Measurements from ENCODE around the gene SRF. TPM values are rescaled to one million over a fixed set of nuclear protein-coding genes. Genes with fewer than 3 reads are reported as not detected.
"Not testable (repeated sequence)": the region's sequence is repeated elsewhere in the genome, so short reads cannot be mapped to it uniquely, and the experiment has no call there.

The SRF gene
- total and polyA plus RNA-seq, 2 donors = 18.1 to 25.5 TPM

DNA sequence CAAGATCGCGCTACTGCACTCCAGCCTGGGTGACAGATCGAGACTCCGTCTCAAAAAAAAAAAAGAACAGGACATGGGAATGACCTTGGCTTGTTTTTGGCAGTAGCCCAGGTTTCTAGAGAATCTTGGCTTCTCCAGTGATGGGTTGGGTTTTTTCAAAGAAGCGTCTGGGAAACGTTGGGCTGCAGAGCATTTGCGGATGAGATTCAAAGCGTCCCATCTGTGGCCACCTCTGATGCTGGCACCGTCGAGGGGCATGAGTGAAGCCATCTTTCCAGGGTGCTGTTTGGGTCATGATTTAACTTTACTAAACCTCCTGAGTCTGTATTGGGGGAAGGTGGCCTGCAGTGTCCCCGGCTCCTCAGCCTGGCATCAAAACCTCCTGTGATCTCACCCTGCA, 43.2 kb upstream of the SRF start:
- no peak overlapping the region for H3K4me3 ChIP-seq (ENCODE audit: low read length in 2 of 2)
- no peaks in the 10 kb centered on the region for H3K9me3 ChIP-seq (ENCODE audit: control insufficient read depth in 2 of 2, insufficient read depth in 1 of 2, low read length in 1 of 2)
- peaks cover 28 to 37% of the 10 kb centered on the region in 2 donors for H3K36me3 ChIP-seq (ENCODE audit: control insufficient read depth in 2 of 2, insufficient read depth in 2 of 2, low read length in 1 of 2)
- H3K27me3 ChIP-seq (ENCODE audit: control insufficient read depth in 2 of 2, insufficient read depth in 1 of 2, low read length in 1 of 2) = no peaks in the 10 kb centered on the region
- 91% methylated on average over 11 of the region's 11 CpGs for WGBS
- peaks cover 0 to 34% of the 10 kb centered on the region in 2 donors for H3K4me1 ChIP-seq (ENCODE audit: control insufficient read depth in 2 of 2, insufficient read depth in 2 of 2, low read length in 2 of 2)
- DNase-seq (ENCODE audit: low read depth in 6 of 9, low spot score in 9 of 9) = no peak
- no peak overlapping the region for H3K27ac ChIP-seq (ENCODE audit: low read depth in 1 of 2, low read length in 1 of 2)

DNA sequence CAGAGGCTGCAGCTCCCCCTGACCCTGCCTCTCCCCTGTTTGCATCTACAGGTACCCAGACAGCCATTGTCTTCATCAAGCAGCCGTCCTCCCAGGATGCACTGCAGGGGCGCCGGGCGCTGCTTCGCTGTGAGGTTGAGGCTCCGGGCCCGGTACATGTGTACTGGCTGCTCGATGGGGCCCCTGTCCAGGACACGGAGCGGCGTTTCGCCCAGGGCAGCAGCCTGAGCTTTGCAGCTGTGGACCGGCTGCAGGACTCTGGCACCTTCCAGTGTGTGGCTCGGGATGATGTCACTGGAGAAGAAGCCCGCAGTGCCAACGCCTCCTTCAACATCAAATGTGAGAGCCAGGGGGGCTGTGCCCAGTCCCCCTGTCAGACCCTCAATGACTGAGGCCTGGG, 42.1 kb upstream of the SRF start:
- H3K27ac ChIP-seq (ENCODE audit: low read depth in 1 of 2, low read length in 1 of 2) = no peak overlapping the region
- no peak for DNase-seq (ENCODE audit: low read depth in 6 of 9, low spot score in 9 of 9)
- WGBS = 96% methylated on average over 16 of the region's 16 CpGs
- H3K27me3 ChIP-seq (ENCODE audit: control insufficient read depth in 2 of 2, insufficient read depth in 1 of 2, low read length in 1 of 2) = no peaks in the 10 kb centered on the region
- H3K36me3 ChIP-seq (ENCODE audit: control insufficient read depth in 2 of 2, insufficient read depth in 2 of 2, low read length in 1 of 2) = peaks cover 28 to 42% of the 10 kb centered on the region in 2 donors
- H3K9me3 ChIP-seq (ENCODE audit: control insufficient read depth in 2 of 2, insufficient read depth in 1 of 2, low read length in 1 of 2) = no peaks in the 10 kb centered on the region
- H3K4me1 ChIP-seq (ENCODE audit: control insufficient read depth in 2 of 2, insufficient read depth in 2 of 2, low read length in 2 of 2) = peaks cover 0 to 30% of the 10 kb centered on the region in 2 donors
- no peak overlapping the region for H3K4me3 ChIP-seq (ENCODE audit: low read length in 2 of 2)

DNA sequence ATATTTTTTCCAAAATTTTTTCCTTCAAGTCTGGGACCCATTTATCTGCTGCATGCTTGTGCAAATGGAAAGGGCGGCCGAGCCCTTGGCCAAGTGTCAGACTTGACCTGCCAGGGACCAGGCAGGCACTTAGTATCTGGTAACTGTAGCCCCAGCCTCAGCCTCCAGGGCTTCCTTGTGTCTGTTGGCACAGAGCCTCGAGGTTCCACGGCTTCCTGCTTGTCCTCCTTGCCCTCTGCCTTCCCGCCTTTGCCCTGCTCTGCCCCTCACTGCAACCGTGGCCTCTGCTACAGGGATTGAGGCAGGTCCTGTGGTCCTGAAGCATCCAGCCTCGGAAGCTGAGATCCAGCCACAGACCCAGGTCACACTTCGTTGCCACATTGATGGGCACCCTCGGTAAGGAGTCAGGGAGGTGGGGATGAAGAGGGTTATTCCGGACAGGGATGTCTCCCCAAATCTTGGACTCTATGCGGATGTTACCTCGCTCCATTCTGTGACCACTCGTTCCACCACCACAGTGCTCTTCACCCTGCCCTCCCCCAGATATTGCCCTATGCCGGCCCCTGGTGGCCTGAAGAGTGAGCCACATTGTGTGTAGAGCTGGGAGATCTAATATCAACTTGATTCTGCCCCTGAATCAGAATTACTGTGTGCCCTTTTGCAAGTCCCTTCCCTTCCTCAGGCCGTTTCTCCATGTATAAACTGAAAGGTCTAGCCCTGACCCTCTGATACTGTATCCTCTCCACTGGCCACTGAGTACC, 41.5 kb upstream of the SRF start:
- peaks cover 28 to 44% of the 10 kb centered on the region in 2 donors for H3K36me3 ChIP-seq (ENCODE audit: control insufficient read depth in 2 of 2, insufficient read depth in 2 of 2, low read length in 1 of 2)
- H3K4me1 ChIP-seq (ENCODE audit: control insufficient read depth in 2 of 2, insufficient read depth in 2 of 2, low read length in 2 of 2) = peaks cover 0 to 23% of the 10 kb centered on the region in 2 donors
- H3K27ac ChIP-seq (ENCODE audit: low read depth in 1 of 2, low read length in 1 of 2) = no peak overlapping the region
- 83% methylated on average over 15 of the region's 15 CpGs for WGBS
- no peak overlapping the region for H3K4me3 ChIP-seq (ENCODE audit: low read length in 2 of 2)
- no peaks in the 10 kb centered on the region for H3K27me3 ChIP-seq (ENCODE audit: control insufficient read depth in 2 of 2, insufficient read depth in 1 of 2, low read length in 1 of 2)
- DNase-seq (ENCODE audit: low read depth in 6 of 9, low spot score in 9 of 9) = peak in 1 of 9 donors; percentile 37
- no peaks in the 10 kb centered on the region for H3K9me3 ChIP-seq (ENCODE audit: control insufficient read depth in 2 of 2, insufficient read depth in 1 of 2, low read length in 1 of 2)

DNA sequence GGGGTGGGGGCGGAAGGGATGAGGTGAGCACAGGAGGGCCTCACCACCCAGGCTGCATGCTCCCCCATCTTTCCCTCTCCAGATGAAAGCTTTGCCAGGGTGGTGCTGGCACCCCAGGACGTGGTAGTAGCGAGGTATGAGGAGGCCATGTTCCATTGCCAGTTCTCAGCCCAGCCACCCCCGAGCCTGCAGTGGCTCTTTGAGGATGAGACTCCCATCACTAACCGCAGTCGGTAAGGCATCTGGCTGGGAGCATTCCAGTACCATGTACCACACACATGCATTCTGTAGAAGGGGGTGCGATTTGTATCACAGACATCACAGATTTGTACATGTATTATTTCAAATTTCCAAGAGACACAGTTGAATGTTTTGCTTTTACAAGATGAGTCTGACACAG, 40.6 kb upstream of the SRF start:
- DNase-seq (ENCODE audit: low read depth in 6 of 9, low spot score in 9 of 9) = no peak
- H3K4me1 ChIP-seq (ENCODE audit: control insufficient read depth in 2 of 2, insufficient read depth in 2 of 2, low read length in 2 of 2) = peaks cover 0 to 15% of the 10 kb centered on the region in 2 donors
- no peaks in the 10 kb centered on the region for H3K9me3 ChIP-seq (ENCODE audit: control insufficient read depth in 2 of 2, insufficient read depth in 1 of 2, low read length in 1 of 2)
- 99% methylated on average over 7 of the region's 7 CpGs for WGBS
- no peaks in the 10 kb centered on the region for H3K27me3 ChIP-seq (ENCODE audit: control insufficient read depth in 2 of 2, insufficient read depth in 1 of 2, low read length in 1 of 2)
- H3K36me3 ChIP-seq (ENCODE audit: control insufficient read depth in 2 of 2, insufficient read depth in 2 of 2, low read length in 1 of 2) = peaks cover 28 to 51% of the 10 kb centered on the region in 2 donors
- H3K27ac ChIP-seq (ENCODE audit: low read depth in 1 of 2, low read length in 1 of 2) = no peak overlapping the region
- no peak overlapping the region for H3K4me3 ChIP-seq (ENCODE audit: low read length in 2 of 2)

DNA sequence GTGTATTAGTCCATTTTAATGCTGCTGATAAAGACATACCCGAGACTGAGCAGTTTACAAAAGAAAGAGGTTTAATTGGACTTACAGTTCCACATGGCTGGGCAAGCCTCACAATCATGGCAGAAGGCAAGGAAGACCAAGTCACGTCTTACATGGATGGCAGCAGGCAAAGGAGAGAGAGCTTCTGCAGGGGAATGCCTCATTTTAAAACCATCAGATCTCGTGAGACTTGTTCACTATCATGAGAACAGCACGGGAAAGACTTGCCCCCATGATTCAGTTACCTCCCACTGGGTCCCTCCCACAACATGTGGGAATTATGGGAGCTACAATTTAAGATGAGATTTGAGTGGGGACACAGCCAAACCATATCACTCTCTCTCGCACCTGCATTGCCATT, 39.7 kb upstream of the SRF start:
- 96% methylated on average over 5 of the region's 5 CpGs for WGBS
- peaks cover 28 to 53% of the 10 kb centered on the region in 2 donors for H3K36me3 ChIP-seq (ENCODE audit: control insufficient read depth in 2 of 2, insufficient read depth in 2 of 2, low read length in 1 of 2)
- H3K27ac ChIP-seq (ENCODE audit: low read depth in 1 of 2, low read length in 1 of 2); H3K9me3 ChIP-seq (ENCODE audit: control insufficient read depth in 2 of 2, insufficient read depth in 1 of 2, low read length in 1 of 2); H3K27me3 ChIP-seq (ENCODE audit: control insufficient read depth in 2 of 2, insufficient read depth in 1 of 2, low read length in 1 of 2); H3K4me3 ChIP-seq (ENCODE audit: low read length in 2 of 2); DNase-seq (ENCODE audit: low read depth in 6 of 9, low spot score in 9 of 9): not testable (repeated sequence)
- H3K4me1 ChIP-seq (ENCODE audit: control insufficient read depth in 2 of 2, insufficient read depth in 2 of 2, low read length in 2 of 2) = peaks cover 0 to 11% of the 10 kb centered on the region in 2 donors

DNA sequence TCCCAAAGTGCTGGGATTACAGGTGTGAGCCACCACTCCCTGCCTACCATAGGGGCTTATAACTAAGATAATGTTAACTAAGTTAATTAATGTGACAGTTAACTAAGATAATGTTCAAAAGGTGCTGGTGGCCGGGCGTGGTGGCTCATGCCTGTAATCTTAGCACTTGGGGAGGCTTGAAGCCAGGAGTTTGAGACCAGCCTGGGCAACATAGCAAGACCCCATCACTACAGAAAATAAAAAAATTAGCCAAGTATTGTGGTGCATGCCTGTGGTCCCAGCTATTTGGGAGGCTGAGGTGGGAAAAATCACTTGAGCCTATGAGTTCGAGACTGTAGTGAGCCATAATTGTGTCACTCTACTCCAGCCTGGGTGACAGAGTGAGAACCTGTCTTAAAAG, 32.8 kb upstream of the SRF start:
- H3K36me3 ChIP-seq (ENCODE audit: control insufficient read depth in 2 of 2, insufficient read depth in 2 of 2, low read length in 1 of 2) = peaks cover 3 to 29% of the 10 kb centered on the region in 2 donors
- H3K4me1 ChIP-seq (ENCODE audit: control insufficient read depth in 2 of 2, insufficient read depth in 2 of 2, low read length in 2 of 2) = peaks cover 15 to 29% of the 10 kb centered on the region in 2 donors
- H3K27me3 ChIP-seq (ENCODE audit: control insufficient read depth in 2 of 2, insufficient read depth in 1 of 2, low read length in 1 of 2) = no peaks in the 10 kb centered on the region
- no peak overlapping the region for H3K4me3 ChIP-seq (ENCODE audit: low read length in 2 of 2)
- WGBS = 99% methylated on average over 3 of the region's 3 CpGs
- H3K27ac ChIP-seq (ENCODE audit: low read depth in 1 of 2, low read length in 1 of 2) = peak overlapping the region in 1 of 2 donors; percentile 7
- peaks cover 0 to 4% of the 10 kb centered on the region in 2 donors for H3K9me3 ChIP-seq (ENCODE audit: control insufficient read depth in 2 of 2, insufficient read depth in 1 of 2, low read length in 1 of 2)
- no peak for DNase-seq (ENCODE audit: low read depth in 6 of 9, low spot score in 9 of 9)

DNA sequence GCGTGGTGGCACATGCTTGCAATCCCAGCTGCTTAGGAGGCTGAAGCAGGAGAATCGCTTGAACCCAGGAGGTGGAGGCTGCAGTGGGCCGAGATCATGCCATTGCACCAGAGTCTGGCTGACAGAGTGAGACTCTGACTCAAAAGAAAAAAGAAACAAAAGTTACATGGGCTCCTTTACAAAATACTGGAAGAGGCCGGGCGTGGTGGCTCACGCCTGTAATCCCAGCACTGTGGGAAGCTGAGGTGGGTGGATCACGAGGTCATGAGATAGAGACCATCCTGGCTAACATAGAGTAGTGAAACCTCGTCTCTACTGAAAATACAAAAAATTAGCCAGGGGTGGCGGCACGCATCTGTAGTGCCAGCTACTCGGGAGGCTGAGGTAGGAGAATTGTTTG, 31.1 kb upstream of the SRF start:
- Histone ChIP-seq H3K36me3 (ENCODE audit: control insufficient read depth in 2 of 2, insufficient read depth in 2 of 2, low read length in 1 of 2) (peaks cover 6 to 36% of the 10 kb centered on the region in 2 donors), H3K4me1 (ENCODE audit: control insufficient read depth in 2 of 2, insufficient read depth in 2 of 2, low read length in 2 of 2) (peaks cover 23 to 44% of the 10 kb centered on the region in 2 donors)
- H3K27me3 ChIP-seq (ENCODE audit: control insufficient read depth in 2 of 2, insufficient read depth in 1 of 2, low read length in 1 of 2); DNase-seq (ENCODE audit: low read depth in 6 of 9, low spot score in 9 of 9); H3K27ac ChIP-seq (ENCODE audit: low read depth in 1 of 2, low read length in 1 of 2); H3K9me3 ChIP-seq (ENCODE audit: control insufficient read depth in 2 of 2, insufficient read depth in 1 of 2, low read length in 1 of 2); H3K4me3 ChIP-seq (ENCODE audit: low read length in 2 of 2): not testable (repeated sequence)
- 97% methylated on average over 11 of the region's 11 CpGs for WGBS

DNA sequence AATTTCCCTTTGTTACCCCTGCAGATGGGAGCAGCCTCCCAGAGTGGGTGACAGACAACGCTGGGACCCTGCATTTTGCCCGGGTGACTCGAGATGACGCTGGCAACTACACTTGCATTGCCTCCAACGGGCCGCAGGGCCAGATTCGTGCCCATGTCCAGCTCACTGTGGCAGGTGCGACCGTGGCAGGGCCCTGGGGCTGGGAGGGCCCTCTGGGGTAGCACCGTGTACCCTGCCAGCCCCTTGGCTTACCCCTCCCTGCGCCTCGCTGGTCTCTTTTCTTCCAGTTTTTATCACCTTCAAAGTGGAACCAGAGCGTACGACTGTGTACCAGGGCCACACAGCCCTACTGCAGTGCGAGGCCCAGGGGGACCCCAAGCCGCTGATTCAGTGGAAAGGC, 29.4 kb upstream of the SRF start:
- H3K27ac ChIP-seq (ENCODE audit: low read depth in 1 of 2, low read length in 1 of 2) = peak overlapping the region; percentile 97 to 98
- H3K9me3 ChIP-seq (ENCODE audit: control insufficient read depth in 2 of 2, insufficient read depth in 1 of 2, low read length in 1 of 2) = peaks cover 0 to 5% of the 10 kb centered on the region in 2 donors
- peak in 1 of 9 donors; percentile 13 for DNase-seq (ENCODE audit: low read depth in 6 of 9, low spot score in 9 of 9)
- H3K4me1 ChIP-seq (ENCODE audit: control insufficient read depth in 2 of 2, insufficient read depth in 2 of 2, low read length in 2 of 2) = peaks cover 23 to 53% of the 10 kb centered on the region in 2 donors
- 77% methylated on average over 16 of the region's 16 CpGs for WGBS
- peaks cover 21 to 46% of the 10 kb centered on the region in 2 donors for H3K36me3 ChIP-seq (ENCODE audit: control insufficient read depth in 2 of 2, insufficient read depth in 2 of 2, low read length in 1 of 2)
- H3K27me3 ChIP-seq (ENCODE audit: control insufficient read depth in 2 of 2, insufficient read depth in 1 of 2, low read length in 1 of 2) = no peaks in the 10 kb centered on the region
- H3K4me3 ChIP-seq (ENCODE audit: low read length in 2 of 2) = peak overlapping the region; percentile 56 to 59

DNA sequence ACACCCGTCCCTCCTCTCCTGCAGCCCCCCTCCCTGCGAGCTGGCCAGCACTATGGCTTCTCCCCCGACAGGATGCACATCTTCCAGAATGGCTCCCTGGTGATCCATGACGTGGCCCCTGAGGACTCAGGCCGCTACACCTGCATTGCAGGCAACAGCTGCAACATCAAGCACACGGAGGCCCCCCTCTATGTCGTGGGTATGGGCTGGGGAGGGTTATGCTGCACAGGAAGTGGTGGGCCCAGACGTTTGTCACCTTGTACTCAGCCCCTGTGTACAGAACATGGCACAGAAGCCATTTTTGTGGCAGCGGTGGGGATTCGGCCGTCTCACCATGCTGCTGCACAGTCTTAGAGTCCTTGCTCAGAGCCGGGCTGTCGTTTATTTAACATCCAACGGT, 29.0 kb upstream of the SRF start:
- Histone ChIP-seq H3K4me1 (ENCODE audit: control insufficient read depth in 2 of 2, insufficient read depth in 2 of 2, low read length in 2 of 2) (peaks cover 23 to 53% of the 10 kb centered on the region in 2 donors), H3K27me3 (ENCODE audit: control insufficient read depth in 2 of 2, insufficient read depth in 1 of 2, low read length in 1 of 2) (no peaks in the 10 kb centered on the region), H3K9me3 (ENCODE audit: control insufficient read depth in 2 of 2, insufficient read depth in 1 of 2, low read length in 1 of 2) (peaks cover 0 to 5% of the 10 kb centered on the region in 2 donors), H3K4me3 (ENCODE audit: low read length in 2 of 2) (peak overlapping the region; percentile 56 to 59), H3K36me3 (ENCODE audit: control insufficient read depth in 2 of 2, insufficient read depth in 2 of 2, low read length in 1 of 2) (peaks cover 26 to 51% of the 10 kb centered on the region in 2 donors), H3K27ac (ENCODE audit: low read depth in 1 of 2, low read length in 1 of 2) (peak overlapping the region; percentile 97 to 98)
- DNase-seq (ENCODE audit: low read depth in 6 of 9, low spot score in 9 of 9) = peak; percentile 75 to 96 (median 84)
- WGBS = 12% methylated on average over 14 of the region's 14 CpGs

Data from thymus (tissue), 11 donors.